ENCODE data around the gene CCDC7. TPM values are rescaled to one million over a fixed set of nuclear protein-coding genes. Genes with fewer than 3 reads are reported as not detected.

CCDC7 gene
- total RNA-seq, 1 donor from 2014 or later = 11.1 TPM

GRCh38 chr10:32923134-32923533, 477.2 kb downstream of the CCDC7 start:
- Mint-ChIP-seq H3K36me3 (peaks cover 50% of the 10 kb centered on the region), H3K9me3 (peaks cover 8% of the 10 kb centered on the region), H3K4me1 (no peaks in the 10 kb centered on the region), H3K27ac (peak overlapping the region; percentile 52), H3K27me3 (ENCODE audit: low read depth) (no peaks in the 10 kb centered on the region), H3K4me3 (no peak overlapping the region)
- no peak for TF ChIP-seq CTCF (IDR thresholded peaks at IDR 0.05; ENCODE audit: unreplicated experiment)
- DNase-seq (ENCODE audit: low spot score in 2 of 2, unreplicated experiment in 2 of 2) = no peak

- no peak for TF ChIP-seq CTCF (IDR thresholded peaks at IDR 0.05; ENCODE audit: unreplicated experiment)
- H3K4me1 Mint-ChIP-seq = no peaks in the 10 kb centered on the region
- H3K27me3 Mint-ChIP-seq (ENCODE audit: low read depth) = no peaks in the 10 kb centered on the region
- DNase-seq (ENCODE audit: low spot score in 2 of 2, unreplicated experiment in 2 of 2) = no peak
- no peak overlapping the region for H3K4me3 Mint-ChIP-seq
- H3K36me3 Mint-ChIP-seq = peaks cover 48% of the 10 kb centered on the region
- peaks cover 5% of the 10 kb centered on the region for H3K9me3 Mint-ChIP-seq
- H3K27ac Mint-ChIP-seq = no peak overlapping the region
Measured at GRCh38 chr10:32923849-32924248, 477.9 kb downstream of the CCDC7 start.

Other genes starting within 250 kb of the CCDC7 start
- gene EPC1, start 99.0 kb upstream of the CCDC7 start, total RNA-seq = 55.7 to 62.7 TPM (median 57.8 TPM) in 3 replicates

Measured in mesothelial cell of epicardium (in vitro differentiated cells).